Sigmoid colon (tissue), 7 donors: ENCODE results near the gene EOLA2. TPM values are rescaled to one million over a fixed set of nuclear protein-coding genes. Genes with fewer than 3 reads are reported as not detected.
"Not testable (repeated sequence)": the region's sequence is repeated elsewhere in the genome, so short reads cannot be mapped to it uniquely, and the experiment has no call there.

Experiments
- DNase-seq: peaks from one replicate; pipeline ENCODE4 v3.0.0-alpha.2; 2019
- H3K27ac ChIP-seq, 4 donors: fragments of 200-600 bp; sonication (generic); one replicate each; pipeline ENCODE4 v1.5.1; 2016 to 2019; ENCODE audit warnings: mild to moderate bottlenecking in 1 of 4
- H3K27me3 ChIP-seq, 3 donors: fragments of 200-600 bp; sonication (generic); one replicate each; pipeline ENCODE4 v1.5.1; 2019; ENCODE audit warnings: mild to moderate bottlenecking in 1 of 3
- H3K36me3 ChIP-seq, 4 donors: fragments of 200-600 bp; sonication (generic); one replicate each; pipeline ENCODE4 v1.5.1; 2016 to 2019
- H3K4me1 ChIP-seq, 4 donors: fragments of 200-600 bp; sonication (generic); one replicate each; pipeline ENCODE4 v1.5.1; 2017 to 2019
- H3K4me3 ChIP-seq, 4 donors: fragments of 200-600 bp; sonication (generic); one replicate each; pipeline ENCODE4 v1.5.1; 2017 to 2019; ENCODE audit warnings: mild to moderate bottlenecking in 2 of 4, moderate library complexity in 1 of 4
- H3K9me3 ChIP-seq, 4 donors: fragments of 200-600 bp in 3 of 4; sonication (generic) in 3 of 4; one replicate each; pipeline versions ENCODE4 v1.5.1 to v1.6.1; 2013 to 2019
- CTCF ChIP-seq, 4 experiments: fragments of 450-650 bp in 3 of 4; fragments of 200-600 bp in 1 of 4; IDR thresholded peaks; one replicate each; pipeline ENCODE4 v1.5.1; 2016 to 2019; ENCODE audit warnings: antibody characterized with exemption in 4 of 4, mild to moderate bottlenecking in 3 of 4, moderate library complexity in 2 of 4
- EP300 ChIP-seq, 4 donors: sonication (generic); formaldehyde crosslinking; IDR thresholded peaks; one replicate each; pipeline ENCODE4 v1.6.1; 2017; ENCODE audit warnings: antibody characterized with exemption in 4 of 4
- POLR2A ChIP-seq, 2 donors: fragments of 450-650 bp; IDR thresholded peaks; one replicate each; pipeline ENCODE4 v1.6.1; 2016; ENCODE audit warnings: antibody characterized with exemption in 2 of 2, mild to moderate bottlenecking in 2 of 2, moderate library complexity in 2 of 2
- POLR2AphosphoS5 ChIP-seq, 4 donors: sonication (generic); formaldehyde crosslinking; IDR thresholded peaks; one replicate each; pipeline ENCODE4 v1.6.1; 2017; ENCODE audit warnings: antibody characterized with exemption in 4 of 4
- WGBS, 2 donors: extraction: QIAGEN DNeasy Blood & Tissue Kit; methylation state at CpG; one replicate each; pipeline ENCODE4 v1.1.7; 2013; 5-methylcytosine and 5-hydroxymethylcytosine counted together
- intact Hi-C: fragments of 100-400 bp; cut with DNase I; formaldehyde crosslinking; loops from one replicate; pipeline ENCODE4 v1.15.1; 2023
- polyA plus RNA-seq, 3 donors: library from polyadenylated mRNA; stranded (reverse); fragments of 200-250 nt; gene quantifications; one replicate each; pipeline ENCODE4 v1.2.3, GENCODE V29; 2013
- total RNA-seq, 4 donors: library from RNA; depleted of rRNA; stranded (reverse); fragments of >200 nt; gene quantifications; one replicate each; pipeline ENCODE4 v1.1.0, GENCODE V29; 2016
- donor health status: healthy with polysubstance abuse.
- donor health status: Bipolar disorder and iron deficiency.
- donor health status: healthy.

EOLA2 gene
- total and polyA plus RNA-seq, 7 donors = 17.8 to 34.9 (median 20.1) TPM

GRCh38 chrX:149898554-149898953, 39.7 kb downstream of the EOLA2 start:
- Histone ChIP-seq H3K27me3 (no peaks in the 10 kb centered on the region), H3K4me1 (no peaks in the 10 kb centered on the region), H3K9me3 (no peaks in the 10 kb centered on the region), H3K27ac (no peak overlapping the region), H3K4me3 (no peak overlapping the region), H3K36me3 (no peaks in the 10 kb centered on the region)
- intact Hi-C loops = no loop called here
- no peak for DNase-seq
- TF ChIP-seq EP300 (IDR thresholded peaks at IDR 0.05) = no peak
- no peak for TF ChIP-seq CTCF (IDR thresholded peaks at IDR 0.05)
- TF ChIP-seq POLR2AphosphoS5 (IDR thresholded peaks at IDR 0.05) = no peak
- TF ChIP-seq POLR2A (IDR thresholded peaks at IDR 0.05) = no peak
- WGBS, 2 donors = 90 to 93% methylated on average over 1 of the region's 1 CpG

GRCh38 chrX:149890828-149891227, 47.5 kb downstream of the EOLA2 start:
- H3K27ac ChIP-seq, H3K36me3 ChIP-seq, intact Hi-C loops, H3K9me3 ChIP-seq, DNase-seq, H3K4me3 ChIP-seq, H3K27me3 ChIP-seq, H3K4me1 ChIP-seq: not testable (repeated sequence)
- WGBS, 2 donors = 74 to 89% methylated on average over 2 of the region's 2 CpGs

Other genes starting within 250 kb of the EOLA2 start
- not detected for gene MAGEA11, start 226.4 kb downstream of the EOLA2 start, total RNA-seq
- gene MAGEA11, start 226.4 kb downstream of the EOLA2 start, polyA plus RNA-seq = not detected
- gene HSFX1, start 164.4 kb downstream of the EOLA2 start, total RNA-seq = 1 to 10 TPM in 2 of 4 donors, under 1 TPM in 2; 0.83 to 1.3 (median 1.0) TPM
- under 1 TPM in 1 of 3 donors, not detected in 2; 0.71 TPM for gene HSFX1, start 164.4 kb downstream of the EOLA2 start, polyA plus RNA-seq
- gene MAGEA9, start 156.6 kb downstream of the EOLA2 start, total RNA-seq = not detected
- not detected for gene MAGEA9, start 156.6 kb downstream of the EOLA2 start, polyA plus RNA-seq
- not detected for gene MAGEA8, start 57.3 kb downstream of the EOLA2 start, total RNA-seq
- gene MAGEA8, start 57.3 kb downstream of the EOLA2 start, polyA plus RNA-seq = not detected
- not detected for gene HSFX4, start 8.9 kb downstream of the EOLA2 start, total RNA-seq
- not detected for gene HSFX4, start 8.9 kb downstream of the EOLA2 start, polyA plus RNA-seq